MCF 10A (cell line): ENCODE data around the gene CFAP46. TPM values are rescaled to one million over a fixed set of nuclear protein-coding genes. Genes with fewer than 3 reads are reported as not detected.

Experiments used
- BruUV-seq: library from RNA; stranded (reverse); fragments of 400-500 nt; replicated peaks from 2 replicates; lab custom pipeline; 2021; lab: Mats Ljungman, UMichigan
- CTCF ChIA-PET: fragments of 300-600 bp; sonication (Branson Sonifier 250); formaldehyde crosslinking; extraction: SDS; loops from one replicate; lab custom pipeline; 2021; ENCODE audit warnings: antibody characterized with exemption, inconsistent platforms; lab: Yijun Ruan, JAX
- POLR2A ChIA-PET: fragments of 300-600, 350-650 bp; sonication (Branson Sonifier 250); formaldehyde crosslinking; extraction: SDS; loops from one replicate; lab custom pipeline; 2020; ENCODE audit warnings: antibody characterized with exemption, inconsistent platforms; lab: Yijun Ruan, JAX
- DNase-seq: peaks from one replicate; pipeline ENCODE4 v3.0.0-alpha.2; 2018; ENCODE audit not compliant: unreplicated experiment
- H3K27ac Mint-ChIP-seq: one replicate; pipeline ENCODE4 v1.8.0; 2022; ENCODE audit warnings: mild to moderate bottlenecking, low read depth, mixed read lengths; ENCODE audit not compliant: unreplicated experiment
- H3K27me3 Mint-ChIP-seq: one replicate; pipeline ENCODE4 v1.8.0; 2022; ENCODE audit warnings: mixed read lengths; ENCODE audit not compliant: insufficient read depth, unreplicated experiment
- H3K36me3 Mint-ChIP-seq: one replicate; pipeline ENCODE4 v1.8.0; 2022; ENCODE audit warnings: mild to moderate bottlenecking, moderate library complexity, mixed read lengths; ENCODE audit not compliant: insufficient read depth, unreplicated experiment
- H3K4me1 Mint-ChIP-seq: one replicate; pipeline ENCODE4 v1.8.0; 2022; ENCODE audit warnings: mixed read lengths; ENCODE audit not compliant: insufficient read depth, unreplicated experiment
- H3K4me3 Mint-ChIP-seq: one replicate; pipeline ENCODE4 v1.8.0; 2022; ENCODE audit warnings: mild to moderate bottlenecking, moderate library complexity, mixed read lengths; ENCODE audit not compliant: unreplicated experiment
- H3K9me3 Mint-ChIP-seq: one replicate; pipeline ENCODE4 v1.8.0; 2022; ENCODE audit warnings: mixed read lengths; ENCODE audit not compliant: unreplicated experiment
- CTCF ChIP-seq: fragments of 200-600 bp; IDR thresholded peaks from one replicate; pipeline ENCODE4 v1.8.0; 2022; ENCODE audit warnings: antibody characterized with exemption, mild to moderate bottlenecking; ENCODE audit not compliant: unreplicated experiment
- intact Hi-C: fragments of 100-400 bp; cut with micrococcal nuclease; formaldehyde crosslinking; loops from 2 replicates; pipeline ENCODE4 v1.14.1; 2022
- total RNA-seq: library from RNA; stranded (reverse); gene quantifications from 2 replicates; pipeline ENCODE4 v1.2.3, GENCODE V29; 2022

The CFAP46 gene
- total RNA-seq, 1 experiment from 2014 or later = 0.33 TPM

GRCh38 chr10:132900211-132900756 is 42.1 kb downstream of the CFAP46 start:
- TF ChIP-seq CTCF = no peak
- Mint-ChIP-seq H3K4me1 (peaks cover 22% of the 10 kb centered on the region), H3K27ac (no peak overlapping the region), H3K4me3 (no peak overlapping the region), H3K36me3 (peaks cover 4% of the 10 kb centered on the region), H3K9me3 (no peaks in the 10 kb centered on the region), H3K27me3 (peaks cover 2% of the 10 kb centered on the region)
- POLR2A ChIA-PET = no interaction called here
- no TSS peak for BruUV-seq
- CTCF ChIA-PET = interaction anchor here (0.6 kb wide), 1 partner anchor 280 kb away, joined by 3 read pairs; no protein-coding TSS in a partner anchor
- no peak for DNase-seq
- intact Hi-C loops = loop anchor here (5.0 to 10.0 kb wide), 3 partner anchors 407 to 625 kb away; partner anchors contain the start of genes CYP2E1, TUBGCP2 and ZNF511

GRCh38 chr10:132899751-132900065 is 42.7 kb downstream of the CFAP46 start:
- Mint-ChIP-seq H3K4me3 (no peak overlapping the region), H3K4me1 (peaks cover 17% of the 10 kb centered on the region), H3K27ac (no peak overlapping the region), H3K9me3 (no peaks in the 10 kb centered on the region), H3K27me3 (peaks cover 7% of the 10 kb centered on the region), H3K36me3 (peaks cover 4% of the 10 kb centered on the region)
- no peak for DNase-seq
- no TSS peak for BruUV-seq
- ChIA-PET CTCF (interaction anchor here (0.6 kb wide), 1 partner anchor 281 kb away, joined by 3 read pairs; no protein-coding TSS in a partner anchor), POLR2A (no interaction called here)
- TF ChIP-seq CTCF = no peak
- intact Hi-C loops = loop anchor here (5.0 to 10.0 kb wide), 3 partner anchors 408 to 625 kb away; partner anchors contain the start of genes CYP2E1, TUBGCP2 and ZNF511

GRCh38 chr10:132899054-132899750 is 43.2 kb downstream of the CFAP46 start:
- Mint-ChIP-seq H3K9me3 (no peaks in the 10 kb centered on the region), H3K27me3 (peaks cover 10% of the 10 kb centered on the region), H3K4me3 (no peak overlapping the region), H3K36me3 (peaks cover 4% of the 10 kb centered on the region), H3K27ac (no peak overlapping the region), H3K4me1 (peaks cover 13% of the 10 kb centered on the region)
- CTCF ChIA-PET = no interaction called here
- DNase-seq = no peak
- POLR2A ChIA-PET = no interaction called here
- no peak for TF ChIP-seq CTCF
- BruUV-seq = no TSS peak
- intact Hi-C loops = no loop called here

- H3K9me3 Mint-ChIP-seq = no peaks in the 10 kb centered on the region
- no peak overlapping the region for H3K4me3 Mint-ChIP-seq
- ChIA-PET CTCF (no interaction called here), POLR2A (no interaction called here)
- BruUV-seq = no TSS peak
- intact Hi-C loops = no loop called here
- no peak overlapping the region for H3K27ac Mint-ChIP-seq
- DNase-seq = no peak
- peaks cover 10% of the 10 kb centered on the region for H3K27me3 Mint-ChIP-seq
- peaks cover 12% of the 10 kb centered on the region for H3K4me1 Mint-ChIP-seq
- peaks cover 4% of the 10 kb centered on the region for H3K36me3 Mint-ChIP-seq
- no peak for TF ChIP-seq CTCF
Observed at GRCh38 chr10:132898391-132899053, 43.8 kb downstream of the CFAP46 start.
